Medulla oblongata (tissue), 1 donor: Measurements from ENCODE around the gene CST11.
A peak's percentile ranks its signal among the peaks of the same experiment; 100 is the strongest.

Source experiments
- DNase-seq: peaks from one replicate; pipeline ENCODE4 v3.0.0-alpha.2; 2015; ENCODE audit errors: extremely low spot score

The CST11 gene

GRCh38 chr20:23453549-23454543 is 1.2 kb upstream of the CST11 start:
- DNase-seq: no peak

- DNase-seq: no peak
Measured at GRCh38 chr20:23451956-23452487, 654 bp downstream of the CST11 start.

GRCh38 chr20:23450877-23451276 is 1.8 kb downstream of the CST11 start:
- no peak for DNase-seq

- DNase-seq: no peak
Measured at GRCh38 chr20:23449421-23449820, 3.3 kb downstream of the CST11 start.

- DNase-seq: no peak
Measured at GRCh38 chr20:23448167-23448566, 4.5 kb downstream of the CST11 start.

- peak; percentile 89 for DNase-seq
Measured at GRCh38 chr20:23446505-23446904, 6.2 kb downstream of the CST11 start.

GRCh38 chr20:23445596-23446217 is 7.0 kb downstream of the CST11 start:
- DNase-seq: no peak

GRCh38 chr20:23444859-23445258 is 7.8 kb downstream of the CST11 start:
- DNase-seq: no peak

- no peak for DNase-seq
Measured at GRCh38 chr20:23442436-23442835, 10.2 kb downstream of the CST11 start.

GRCh38 chr20:23441850-23442313 is 10.8 kb downstream of the CST11 start:
- peak; percentile 94 for DNase-seq

GRCh38 chr20:23440004-23440403 is 12.7 kb downstream of the CST11 start:
- no peak for DNase-seq

- DNase-seq: no peak
Measured at GRCh38 chr20:23438661-23439060, 14.0 kb downstream of the CST11 start.

GRCh38 chr20:23437126-23437899 is 15.4 kb downstream of the CST11 start:
- no peak for DNase-seq

- no peak for DNase-seq
Measured at GRCh38 chr20:23436681-23437080, 16.0 kb downstream of the CST11 start.

GRCh38 chr20:23435626-23436539 is 16.8 kb downstream of the CST11 start:
- DNase-seq: no peak

- no peak for DNase-seq
Measured at GRCh38 chr20:23434521-23435313, 18.0 kb downstream of the CST11 start.

GRCh38 chr20:23433628-23434027 is 19.0 kb downstream of the CST11 start:
- no peak for DNase-seq

- DNase-seq: no peak
Measured at GRCh38 chr20:23425129-23425528, 27.5 kb downstream of the CST11 start.

GRCh38 chr20:23420943-23421931 is 31.4 kb downstream of the CST11 start, which contains the start of gene NAPB:
TSS of gene NAPB (minus strand) at chr20:23421488. CDS start at chr20:23421402, 86 bp downstream.
- DNase-seq: peak; percentile 97
